Epithelial cell of esophagus (primary cell): ENCODE results near the gene CAMSAP1.

Experiments
- DNase-seq: peaks from one replicate; pipeline ENCODE4 v3.0.0; 2010; ENCODE audit warnings: low read depth
- H3K4me3 ChIP-seq: 2 replicates; pipeline ENCODE4 v1.5.1; 2011; ENCODE audit warnings: mild to moderate bottlenecking, low read length, control low read depth
- TF ChIP-seq, protein P1 (sequence below): IDR thresholded peaks from 2 replicates; pipeline ENCODE4 v1.5.1; 2011; ENCODE audit warnings: low read depth, mild to moderate bottlenecking, low read length, control low read depth, inconsistent platforms; ENCODE audit not compliant: insufficient read depth; ENCODE audit errors: missing control alignments

CAMSAP1 gene

DNA sequence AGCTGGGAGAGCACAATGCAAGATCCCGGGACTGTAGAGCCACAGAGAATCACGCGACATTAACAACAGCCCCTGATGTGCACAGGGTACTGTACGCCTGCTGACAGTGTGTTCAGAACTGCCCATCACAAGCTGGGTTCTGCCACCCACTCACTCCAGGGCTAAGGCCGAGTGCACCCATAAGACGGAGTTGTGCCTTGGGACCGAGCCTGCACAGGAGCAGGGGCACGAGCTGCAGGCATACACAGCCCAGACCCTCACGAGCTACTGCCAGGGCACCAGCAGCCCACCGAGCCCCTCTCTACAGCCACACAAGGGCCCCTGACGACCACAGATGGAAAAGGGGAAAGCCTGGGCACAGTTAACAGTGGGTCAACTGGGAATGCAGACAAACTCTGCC, 67.8 kb downstream of the CAMSAP1 start:
- no peak overlapping the region for H3K4me3 ChIP-seq
- DNase-seq = no peak
- TF ChIP-seq, protein P1, sequence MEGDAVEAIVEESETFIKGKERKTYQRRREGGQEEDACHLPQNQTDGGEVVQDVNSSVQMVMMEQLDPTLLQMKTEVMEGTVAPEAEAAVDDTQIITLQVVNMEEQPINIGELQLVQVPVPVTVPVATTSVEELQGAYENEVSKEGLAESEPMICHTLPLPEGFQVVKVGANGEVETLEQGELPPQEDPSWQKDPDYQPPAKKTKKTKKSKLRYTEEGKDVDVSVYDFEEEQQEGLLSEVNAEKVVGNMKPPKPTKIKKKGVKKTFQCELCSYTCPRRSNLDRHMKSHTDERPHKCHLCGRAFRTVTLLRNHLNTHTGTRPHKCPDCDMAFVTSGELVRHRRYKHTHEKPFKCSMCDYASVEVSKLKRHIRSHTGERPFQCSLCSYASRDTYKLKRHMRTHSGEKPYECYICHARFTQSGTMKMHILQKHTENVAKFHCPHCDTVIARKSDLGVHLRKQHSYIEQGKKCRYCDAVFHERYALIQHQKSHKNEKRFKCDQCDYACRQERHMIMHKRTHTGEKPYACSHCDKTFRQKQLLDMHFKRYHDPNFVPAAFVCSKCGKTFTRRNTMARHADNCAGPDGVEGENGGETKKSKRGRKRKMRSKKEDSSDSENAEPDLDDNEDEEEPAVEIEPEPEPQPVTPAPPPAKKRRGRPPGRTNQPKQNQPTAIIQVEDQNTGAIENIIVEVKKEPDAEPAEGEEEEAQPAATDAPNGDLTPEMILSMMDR = no peak

DNA sequence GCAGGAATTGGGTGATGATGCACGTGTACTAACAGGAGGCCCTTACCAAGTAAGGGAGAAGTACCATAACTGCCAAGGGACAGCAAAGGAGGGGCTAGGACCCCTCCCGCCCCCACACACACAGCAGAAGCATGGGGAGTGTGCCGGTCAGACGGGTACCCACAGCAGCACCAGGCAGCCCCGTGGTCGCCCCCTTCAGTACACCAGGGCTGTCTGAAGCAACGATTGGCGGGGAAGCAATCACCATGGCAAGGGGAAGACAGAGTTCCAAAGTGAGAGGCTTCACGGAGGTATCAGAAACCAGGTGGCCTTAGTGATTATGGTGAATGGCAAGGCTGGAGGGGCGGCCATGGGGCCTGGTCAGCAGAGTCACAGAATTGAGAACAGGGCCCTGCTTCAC, 72.2 kb downstream of the CAMSAP1 start:
- TF ChIP-seq, protein P1 = no peak
- H3K4me3 ChIP-seq = no peak overlapping the region
- DNase-seq = no peak

DNA sequence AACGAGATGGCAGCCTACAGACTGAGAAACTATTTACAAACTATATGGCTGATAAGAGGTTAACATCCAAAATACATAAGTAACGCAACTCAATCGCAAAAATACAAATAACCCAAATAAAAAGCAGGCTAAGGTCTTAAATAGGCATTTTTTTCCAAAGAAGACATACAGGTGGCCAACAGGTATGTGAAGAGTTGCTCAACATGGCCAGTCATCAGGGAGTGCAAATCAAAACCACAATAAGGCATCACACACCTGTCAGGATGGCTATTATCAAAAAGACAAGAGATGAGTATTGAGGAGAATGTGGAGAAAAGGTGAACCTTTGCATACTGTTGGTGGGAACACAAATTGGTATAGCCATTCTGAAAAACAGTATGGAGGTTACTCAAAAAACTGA, 73.5 kb downstream of the CAMSAP1 start:
- TF ChIP-seq, protein P1 = no peak
- DNase-seq = peak; percentile 65
- no peak overlapping the region for H3K4me3 ChIP-seq

DNA sequence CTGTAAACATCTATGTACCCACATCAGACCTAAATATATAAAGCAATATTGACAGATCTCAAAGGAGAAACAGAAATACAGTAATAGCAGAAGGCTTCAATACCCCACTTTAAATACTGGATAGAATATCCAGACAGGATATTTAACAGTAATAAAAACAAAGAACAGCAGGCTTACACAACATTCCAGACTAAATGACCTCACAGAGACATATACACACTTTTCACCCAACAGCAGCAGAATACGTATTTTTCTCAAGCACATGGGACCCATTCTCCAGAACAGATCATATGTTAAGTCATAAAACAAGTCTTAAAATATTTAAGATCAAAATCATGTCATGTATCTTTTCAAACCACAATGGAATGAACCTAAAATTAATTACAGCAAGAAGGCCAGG, 76.8 kb downstream of the CAMSAP1 start:
- TF ChIP-seq, protein P1 = no peak
- DNase-seq = no peak

DNA sequence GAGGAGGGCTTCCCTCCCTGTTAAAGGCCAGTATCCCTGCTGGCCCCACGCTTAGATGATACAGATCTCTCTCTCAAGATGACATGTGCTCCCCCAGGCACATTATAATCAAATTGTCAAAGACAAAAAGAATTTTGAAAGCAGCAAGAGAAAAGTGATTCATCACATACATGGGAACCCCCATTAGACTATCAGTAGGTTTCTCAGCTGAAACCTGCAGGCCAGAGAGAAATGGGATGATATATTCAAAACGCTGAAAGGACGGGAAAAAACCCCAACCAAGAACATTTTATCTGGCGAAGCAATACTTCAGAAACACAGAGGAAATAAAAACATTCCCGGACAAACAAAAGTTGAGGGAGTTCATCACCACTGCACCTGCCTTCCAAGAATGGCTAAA, 78.7 kb downstream of the CAMSAP1 start:
- TF ChIP-seq, protein P1 = no peak
- H3K4me3 ChIP-seq = no peak overlapping the region
- no peak for DNase-seq

More for the DNA sequence above, 76.8 kb downstream of the CAMSAP1 start:
- no peak overlapping the region for H3K4me3 ChIP-seq

DNA sequence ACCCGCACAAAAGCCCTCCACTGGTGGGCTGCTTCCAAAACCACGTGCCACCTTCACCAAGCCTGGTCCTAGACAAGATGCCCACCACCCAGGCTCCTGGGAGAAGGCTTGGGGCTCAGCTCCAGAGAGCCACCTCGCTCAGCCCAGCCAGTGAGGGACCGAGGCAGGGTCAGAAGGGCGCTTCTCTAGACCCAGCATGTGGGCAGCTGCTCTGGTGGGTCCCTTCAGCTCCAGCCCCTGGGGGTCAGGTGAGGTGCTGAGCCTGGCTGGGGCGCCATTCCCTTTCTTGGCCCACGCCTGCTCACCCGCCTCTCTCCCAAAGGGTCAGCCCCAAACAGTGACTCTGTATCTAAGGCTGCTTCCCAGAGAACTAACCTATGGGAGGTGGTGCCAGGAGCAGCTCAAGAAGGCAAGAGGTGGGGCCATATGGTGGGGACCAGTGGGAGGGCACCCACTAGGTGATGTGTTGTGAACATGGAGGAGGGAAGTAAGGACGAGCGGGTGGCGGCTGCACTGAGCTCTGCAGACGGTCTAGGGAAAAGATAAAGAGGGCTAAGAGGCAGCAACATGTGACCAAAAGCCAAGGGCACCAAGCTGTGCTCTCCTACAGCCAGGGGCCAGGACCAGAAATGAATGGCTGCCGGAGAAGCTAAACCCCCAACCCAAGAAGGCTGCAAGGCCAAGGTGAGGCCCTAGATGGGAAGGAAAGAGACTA, 79.3 kb downstream of the CAMSAP1 start:
- no peak for DNase-seq
- no peak overlapping the region for H3K4me3 ChIP-seq
- TF ChIP-seq, protein P1 = no peak

DNA sequence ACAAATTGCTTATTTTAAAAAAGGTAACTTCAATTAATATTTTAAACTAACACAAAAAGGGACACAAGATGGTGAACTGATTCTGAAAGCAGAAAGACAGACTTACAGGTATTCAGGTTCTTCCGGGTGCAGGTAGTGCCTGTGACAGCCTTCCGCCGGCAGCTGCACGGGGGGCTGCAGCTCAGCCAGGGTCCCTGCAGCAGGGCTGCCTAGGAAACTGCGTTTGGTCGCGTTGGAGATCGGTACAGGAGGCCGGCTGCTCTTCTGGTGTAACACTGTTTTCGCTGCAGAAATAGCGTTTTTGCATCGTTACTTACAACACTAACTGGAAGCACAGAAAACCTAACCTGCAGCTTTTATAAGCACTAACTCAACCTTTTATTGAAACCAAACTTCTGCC, 80.0 kb downstream of the CAMSAP1 start:
- no peak overlapping the region for H3K4me3 ChIP-seq
- DNase-seq = no peak
- TF ChIP-seq, protein P1 = no peak
